Stimulated activated CD8-positive, alpha-beta memory T cell treated with anti-CD3 and anti-CD28 coated beads, Interleukin-12 subunit alpha, Interleukin-12 subunit beta, amount 100 ng/mL, for 4 hours (primary cell): Measurements from ENCODE around the gene TMEFF2.

Experiments
- DNase-seq: peaks from one replicate; pipeline ENCODE4 v3.0.0-alpha.2; 2020; ENCODE audit warnings: low read depth

Gene TMEFF2

GRCh38 chr2:191959209-191959608, 235.5 kb downstream of the TMEFF2 start:
- no peak for DNase-seq

GRCh38 chr2:191957996-191958860, 236.5 kb downstream of the TMEFF2 start:
- no peak for DNase-seq

- DNase-seq, result no peak
Observed at GRCh38 chr2:191954451-191954850, 240.3 kb downstream of the TMEFF2 start.

DNA sequence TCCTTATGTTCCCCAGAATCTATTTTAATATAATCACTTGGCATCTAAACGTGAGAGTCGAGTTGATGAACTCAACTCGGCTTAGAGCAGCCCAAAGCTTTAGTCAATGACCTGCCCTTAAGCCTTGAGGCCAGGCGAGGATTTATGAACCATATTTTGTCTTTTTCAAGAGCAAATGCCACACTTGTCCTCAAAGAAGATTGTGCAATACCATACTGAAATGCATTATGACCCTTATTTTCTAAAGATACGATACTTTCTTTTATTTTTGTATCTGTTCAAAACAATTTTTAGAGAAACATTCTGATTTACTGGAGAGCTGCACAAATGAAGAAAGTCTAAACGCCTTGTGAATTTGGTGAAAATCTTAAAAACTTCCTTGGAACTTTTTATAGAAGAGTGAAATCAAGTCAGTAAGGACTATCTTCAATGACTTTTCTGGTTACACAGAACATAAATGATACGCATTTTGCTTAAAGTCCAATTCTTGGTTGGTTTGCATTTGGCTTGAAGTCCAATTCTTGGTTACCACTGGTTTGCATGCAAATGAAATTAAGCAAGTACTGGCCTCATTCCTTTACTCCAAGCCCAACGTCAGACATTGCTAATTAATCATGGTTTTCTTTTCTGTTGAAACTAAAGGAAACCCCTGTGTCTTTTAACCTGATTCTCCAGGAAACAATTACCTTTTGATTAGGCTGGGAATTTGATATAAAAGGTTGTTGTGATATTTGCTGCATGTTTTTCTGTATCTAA, 242.0 kb downstream of the TMEFF2 start:
- no peak for DNase-seq

DNA sequence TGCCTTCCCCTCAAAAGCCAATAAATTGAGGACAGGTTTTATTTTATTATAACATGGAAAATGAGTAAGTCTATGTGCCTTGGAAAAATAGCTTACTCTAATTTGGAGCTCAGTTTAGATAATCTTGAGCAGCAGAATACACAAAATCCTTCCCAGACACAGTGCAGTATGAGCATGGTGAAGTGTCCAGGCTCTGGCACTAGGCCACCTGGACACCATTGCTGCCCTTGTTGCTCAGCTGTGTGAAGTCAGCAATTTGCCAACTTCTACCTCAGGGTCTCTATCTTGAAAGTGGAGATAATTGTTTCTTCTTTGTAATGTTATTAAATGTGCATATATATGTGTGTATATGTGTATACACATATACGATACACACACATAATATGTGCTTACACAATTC, 242.9 kb downstream of the TMEFF2 start:
- DNase-seq, result no peak

- DNase-seq, result no peak
Observed at GRCh38 chr2:191951376-191951775, 243.4 kb downstream of the TMEFF2 start.

- no peak for DNase-seq
Observed at GRCh38 chr2:191950132-191950874, 244.4 kb downstream of the TMEFF2 start.

- no peak for DNase-seq
Observed at GRCh38 chr2:191947235-191947634, 247.5 kb downstream of the TMEFF2 start.

DNA sequence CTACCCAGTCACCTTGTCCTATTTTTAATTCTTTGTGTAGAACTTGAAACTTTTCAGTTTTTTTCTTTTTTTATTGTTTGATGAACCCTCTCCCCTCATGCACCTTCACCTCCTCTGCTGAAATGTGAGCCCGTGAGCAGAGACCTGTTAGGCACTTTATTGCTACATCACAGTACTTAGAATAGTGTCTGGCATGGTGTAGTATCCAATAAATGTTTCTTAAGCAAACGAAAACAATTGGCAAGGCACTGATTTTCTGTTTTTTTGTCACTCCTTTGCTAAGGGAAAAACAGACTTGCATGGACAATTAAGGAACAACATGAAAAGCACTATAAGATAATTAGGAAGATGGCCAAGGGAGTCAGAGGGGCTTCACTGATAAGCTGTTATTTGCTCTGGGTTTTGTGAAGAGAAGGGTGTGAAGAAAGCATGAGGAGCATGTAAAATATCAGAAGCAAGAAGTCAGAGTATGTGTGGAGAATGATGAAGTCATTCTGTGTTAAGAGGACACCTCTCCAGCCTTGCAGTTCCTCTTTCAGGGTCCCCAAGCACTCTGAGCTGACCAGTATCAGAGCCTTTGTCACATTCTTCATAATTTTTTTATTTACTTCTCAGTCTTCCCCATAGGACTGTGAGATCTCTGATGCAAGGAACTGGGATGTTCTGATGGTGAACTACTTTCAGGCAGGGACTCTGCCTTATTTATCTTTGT, 248.1 kb downstream of the TMEFF2 start:
- DNase-seq, result no peak

- DNase-seq, result no peak
Observed at GRCh38 chr2:191945623-191946022, 249.1 kb downstream of the TMEFF2 start.

- DNase-seq, result no peak
Observed at GRCh38 chr2:191942739-191943103, 252.0 kb downstream of the TMEFF2 start.

GRCh38 chr2:191942090-191942738, 252.5 kb downstream of the TMEFF2 start:
- no peak for DNase-seq

GRCh38 chr2:191941376-191941929, 253.3 kb downstream of the TMEFF2 start:
- no peak for DNase-seq

DNA sequence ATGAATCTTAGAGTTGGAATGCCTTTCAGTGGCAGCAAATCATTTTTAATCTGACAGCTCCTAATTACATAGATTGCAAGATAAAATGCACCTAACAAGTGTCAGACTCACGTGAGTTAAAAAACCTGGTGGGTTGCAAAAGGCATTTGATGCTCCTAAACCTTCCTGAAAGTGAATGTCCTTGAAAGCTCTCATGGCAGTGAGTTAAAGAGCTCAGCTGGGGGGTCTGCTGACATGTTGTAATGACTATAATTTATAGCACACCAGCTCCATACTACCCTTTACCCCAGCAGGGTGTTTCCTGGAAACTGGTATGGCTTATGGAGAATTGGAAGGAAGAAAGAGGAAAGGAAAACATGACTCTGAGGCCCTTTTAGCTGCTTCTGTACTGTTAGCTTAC, 256.0 kb downstream of the TMEFF2 start:
- no peak for DNase-seq

DNA sequence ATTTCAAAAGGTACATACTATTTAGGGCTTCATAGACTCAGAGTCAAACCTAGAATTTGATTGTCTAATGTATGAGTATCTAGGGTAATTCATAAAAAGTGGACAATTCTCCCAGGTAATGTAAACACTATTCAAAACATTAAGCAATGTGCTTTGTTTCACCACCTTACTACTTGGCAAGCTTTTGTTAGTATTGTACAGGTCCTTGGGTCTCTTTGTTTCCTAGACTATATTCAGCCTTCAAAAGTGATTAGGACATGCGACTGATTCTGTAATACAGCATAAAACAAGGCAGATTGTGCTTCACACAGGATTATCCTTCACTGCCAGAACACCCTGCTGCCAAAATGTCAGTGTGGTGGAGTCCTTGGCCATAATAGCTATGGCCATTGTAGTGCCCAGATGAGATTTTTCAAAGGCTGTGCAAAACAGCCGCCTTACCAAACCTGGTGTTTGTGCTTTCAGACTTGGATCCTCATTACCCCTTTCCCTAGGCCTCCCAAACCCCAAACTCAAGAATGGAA, 257.8 kb downstream of the TMEFF2 start:
- DNase-seq, result no peak

DNA sequence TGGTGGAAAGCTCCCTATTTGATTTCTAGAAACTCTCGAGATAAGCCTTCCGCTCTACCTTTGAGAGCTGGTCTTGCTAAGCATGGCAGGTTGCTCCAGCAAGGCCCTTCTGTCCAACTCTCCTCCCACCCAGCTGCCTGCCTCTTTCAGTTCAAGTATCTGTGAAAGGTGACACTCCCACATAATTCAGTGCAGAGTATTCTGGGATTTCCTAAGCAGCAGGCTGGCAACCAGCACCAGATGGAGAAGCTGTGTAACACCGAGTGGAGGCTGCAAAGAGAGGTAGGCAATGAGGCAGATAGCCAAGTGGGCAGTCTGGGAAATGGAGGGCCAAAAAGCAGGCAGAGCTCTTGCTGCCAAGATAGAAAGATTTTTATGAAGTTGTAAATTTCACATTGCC, 259.5 kb downstream of the TMEFF2 start:
- DNase-seq, result no peak

DNA sequence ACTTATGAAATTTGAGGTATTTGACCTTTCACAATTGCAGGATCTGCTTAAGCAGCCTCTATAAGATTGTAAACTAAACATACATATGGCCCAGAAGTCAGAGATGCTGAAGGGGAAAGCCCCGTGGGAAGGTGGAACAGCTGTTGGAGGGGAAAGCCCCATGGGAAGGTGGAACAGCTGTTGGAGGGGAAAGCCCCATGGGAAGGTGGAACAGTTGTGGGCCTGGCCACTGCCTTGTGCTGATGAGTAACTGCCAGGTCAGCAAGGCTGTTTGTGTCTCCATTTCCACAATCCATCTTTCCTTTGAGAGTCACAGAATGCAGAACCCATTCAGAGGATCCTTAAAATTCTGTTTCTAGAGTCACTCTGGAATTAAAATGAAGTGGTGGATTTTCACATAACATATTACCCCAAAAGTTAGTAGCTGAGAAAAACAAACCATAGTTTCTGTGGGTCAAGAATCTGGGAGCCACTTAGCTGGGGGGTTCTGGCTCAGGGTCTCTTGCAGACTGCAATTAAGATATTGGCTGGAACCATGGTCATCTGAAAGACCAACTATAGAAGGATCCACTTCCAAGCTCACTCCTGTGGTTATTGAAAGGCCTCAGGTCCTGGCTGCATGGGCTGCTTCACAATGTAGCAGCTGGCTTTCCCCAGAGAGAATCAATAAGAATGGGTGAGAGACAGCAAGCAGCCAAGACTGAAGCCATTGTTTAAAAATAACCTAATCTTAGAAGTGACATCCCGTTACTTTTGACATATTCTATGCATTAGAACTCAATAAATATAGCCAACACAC, 261.2 kb downstream of the TMEFF2 start:
- DNase-seq, result no peak

- no peak for DNase-seq
Observed at GRCh38 chr2:191932286-191932685, 262.4 kb downstream of the TMEFF2 start.

DNA sequence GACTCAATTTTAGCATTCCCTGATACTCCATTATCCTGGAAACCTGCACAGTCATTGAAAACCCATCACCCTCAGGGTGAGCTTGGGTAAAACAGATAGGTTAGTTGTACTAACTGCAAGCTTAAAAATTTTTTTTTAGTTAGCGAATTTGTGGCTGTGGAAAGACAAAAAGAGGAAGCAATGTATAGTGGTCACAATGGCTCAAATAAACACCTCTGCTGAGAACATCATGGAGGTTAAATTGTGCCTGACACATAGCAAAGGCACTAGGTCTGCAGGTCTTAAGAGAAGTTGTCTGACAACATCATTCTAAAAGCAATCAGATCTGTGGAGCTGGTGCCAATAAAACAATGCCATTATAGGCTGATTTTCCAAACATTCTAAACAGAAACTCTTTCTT, 263.4 kb downstream of the TMEFF2 start:
- DNase-seq, result no peak

- no peak for DNase-seq
Observed at GRCh38 chr2:191930205-191930604, 264.5 kb downstream of the TMEFF2 start.
